HEK293T (cell line): ENCODE results near the gene ADAMTSL2.
A peak's percentile ranks its signal among the peaks of the same experiment; 100 is the strongest.

Experiments
- CTCF ChIA-PET: fragments of 350-600 bp; formaldehyde crosslinking; extraction: SDS; loops from one replicate; lab custom pipeline; 2021; ENCODE audit warnings: antibody characterized with exemption, inconsistent platforms; lab: Yijun Ruan, JAX
- POLR2A ChIA-PET: fragments of 350-600 bp; formaldehyde crosslinking; extraction: SDS; loops from one replicate; lab custom pipeline; 2020; ENCODE audit warnings: antibody characterized with exemption, inconsistent platforms; lab: Yijun Ruan, JAX
- DNase-seq: peaks from one replicate; pipeline ENCODE4 v3.0.0; 2012; ENCODE audit warnings: mixed read lengths; ENCODE audit errors: extremely low spot score
- ARNT ChIP-seq: fragments of 450-650 bp; IDR thresholded peaks from 2 replicates; pipeline ENCODE4 v1.6.1; 2017; ENCODE audit warnings: mild to moderate bottlenecking
- BHLHE40 ChIP-seq: fragments of 450-650 bp; IDR thresholded peaks from 2 replicates; pipeline ENCODE4 v1.6.1; 2016; ENCODE audit warnings: mild to moderate bottlenecking, moderate library complexity, borderline replicate concordance
- CTBP1 ChIP-seq: fragments of 450-650 bp; IDR thresholded peaks from 2 replicates; pipeline ENCODE4 v1.6.1; 2016; ENCODE audit warnings: borderline replicate concordance
- ELF4 ChIP-seq: fragments of 450-650 bp; IDR thresholded peaks from 2 replicates; pipeline ENCODE4 v1.6.1; 2017; ENCODE audit warnings: antibody characterized with exemption
- FOXA1 ChIP-seq: fragments of 450-650 bp; IDR thresholded peaks from 2 replicates; pipeline ENCODE4 v1.6.1; 2016; ENCODE audit warnings: mild to moderate bottlenecking
- FOXK2 ChIP-seq: fragments of 450-650 bp; IDR thresholded peaks from 2 replicates; pipeline ENCODE4 v1.6.1; 2016; ENCODE audit warnings: mild to moderate bottlenecking
- FOXM1 ChIP-seq: fragments of 450-650 bp; IDR thresholded peaks from 2 replicates; pipeline ENCODE4 v1.6.1; 2017; ENCODE audit warnings: mild to moderate bottlenecking, borderline replicate concordance
- HDGF ChIP-seq: fragments of 450-650 bp; IDR thresholded peaks from 2 replicates; pipeline ENCODE4 v1.6.1; 2017; ENCODE audit warnings: antibody characterized with exemption, borderline replicate concordance
- L3MBTL2 ChIP-seq: fragments of 450-650 bp; conservative IDR thresholded peaks from 2 replicates; pipeline ENCODE4 v1.6.1; 2016; ENCODE audit warnings: mild to moderate bottlenecking
- LEF1 ChIP-seq: fragments of 450-650 bp; IDR thresholded peaks from 2 replicates; pipeline ENCODE4 v1.6.1; 2017; ENCODE audit warnings: mild to moderate bottlenecking, borderline replicate concordance
- NFRKB ChIP-seq: fragments of 450-650 bp; IDR thresholded peaks from 2 replicates; pipeline ENCODE4 v1.6.1; 2016; ENCODE audit warnings: mild to moderate bottlenecking, moderate library complexity
- SP1 ChIP-seq: fragments of 450-650 bp; IDR thresholded peaks from 2 replicates; pipeline ENCODE4 v1.6.1; 2017
- SUZ12 ChIP-seq: fragments of 450-650 bp; IDR thresholded peaks from 2 replicates; pipeline ENCODE4 v1.6.1; 2016; ENCODE audit warnings: mild to moderate bottlenecking
- TARDBP ChIP-seq: fragments of 450-650 bp; IDR thresholded peaks from 2 replicates; pipeline ENCODE4 v1.6.1; 2016
- ZNF384 ChIP-seq: fragments of 450-650 bp; IDR thresholded peaks from 2 replicates; pipeline ENCODE4 v1.6.1; 2016
- TF ChIP-seq, protein P1 (sequence below): fragments of 450-650 bp; IDR thresholded peaks from 2 replicates; pipeline ENCODE4 v1.6.1; 2016

Gene ADAMTSL2

DNA sequence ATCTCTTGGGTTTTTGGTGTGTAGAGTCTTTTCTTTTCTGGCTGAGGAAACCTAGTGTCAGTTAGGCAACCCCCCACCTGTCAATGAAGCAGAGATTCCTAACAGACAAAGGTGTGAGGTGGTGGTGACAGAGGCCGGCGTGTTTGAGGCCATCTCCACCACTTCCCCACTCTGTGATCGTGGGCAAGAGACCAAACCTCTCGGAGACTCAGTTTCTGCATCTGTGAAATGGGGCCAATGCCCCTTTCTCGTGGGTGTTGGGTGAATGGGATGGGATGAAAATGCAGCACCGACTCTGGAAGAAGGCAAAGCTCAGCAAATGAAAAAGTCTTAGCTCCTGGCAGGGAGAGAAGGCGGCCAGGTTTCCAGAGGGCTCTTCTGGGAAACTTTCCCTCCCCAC is 73.9 kb downstream of the ADAMTSL2 start:
- CTCF ChIA-PET: no interaction called here
- POLR2A ChIA-PET: no interaction called here
- DNase-seq: no peak

DNA sequence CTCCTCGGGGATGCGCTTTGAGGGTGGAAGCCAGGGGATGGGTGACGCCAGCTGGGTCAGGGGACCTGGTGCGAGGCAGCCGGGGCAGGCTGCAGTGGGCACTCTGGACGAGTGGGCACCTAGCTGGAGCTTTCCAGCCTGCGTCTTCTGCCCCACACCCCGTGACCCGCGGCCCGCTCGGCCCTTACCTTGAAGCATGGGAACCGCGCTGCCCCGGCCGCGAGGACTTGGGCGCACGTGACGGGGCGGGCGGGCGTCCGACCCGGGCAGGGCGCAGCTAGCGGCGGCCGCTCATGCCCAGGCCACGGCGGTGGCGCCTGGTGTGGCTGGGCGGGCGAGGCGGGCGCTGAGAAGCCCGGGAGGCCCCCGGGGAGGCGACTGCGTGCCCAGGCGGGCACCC is 74.4 kb downstream of the ADAMTSL2 start:
- no peak for DNase-seq
- ChIA-PET CTCF (no interaction called here), POLR2A (no interaction called here)
- TF ChIP-seq FOXA1 (no peak), CTBP1 (no peak), ARNT (no peak), BHLHE40 (no peak), ZNF384 (no peak), ELF4 (no peak), HDGF (no peak), L3MBTL2 (no peak), FOXK2 (no peak)

More for the DNA sequence above, 73.9 kb downstream of the ADAMTSL2 start:
- TF ChIP-seq LEF1 (no peak), NFRKB (no peak), SP1 (no peak), ZNF384 (no peak), SUZ12 (no peak), BHLHE40 (no peak), L3MBTL2 (no peak), HDGF (no peak), FOXA1 (no peak), ARNT (no peak), FOXK2 (no peak), ELF4 (no peak), FOXM1 (no peak)
- TF ChIP-seq, protein P1, sequence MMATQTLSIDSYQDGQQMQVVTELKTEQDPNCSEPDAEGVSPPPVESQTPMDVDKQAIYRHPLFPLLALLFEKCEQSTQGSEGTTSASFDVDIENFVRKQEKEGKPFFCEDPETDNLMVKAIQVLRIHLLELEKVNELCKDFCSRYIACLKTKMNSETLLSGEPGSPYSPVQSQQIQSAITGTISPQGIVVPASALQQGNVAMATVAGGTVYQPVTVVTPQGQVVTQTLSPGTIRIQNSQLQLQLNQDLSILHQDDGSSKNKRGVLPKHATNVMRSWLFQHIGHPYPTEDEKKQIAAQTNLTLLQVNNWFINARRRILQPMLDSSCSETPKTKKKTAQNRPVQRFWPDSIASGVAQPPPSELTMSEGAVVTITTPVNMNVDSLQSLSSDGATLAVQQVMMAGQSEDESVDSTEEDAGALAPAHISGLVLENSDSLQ: no peak

DNA sequence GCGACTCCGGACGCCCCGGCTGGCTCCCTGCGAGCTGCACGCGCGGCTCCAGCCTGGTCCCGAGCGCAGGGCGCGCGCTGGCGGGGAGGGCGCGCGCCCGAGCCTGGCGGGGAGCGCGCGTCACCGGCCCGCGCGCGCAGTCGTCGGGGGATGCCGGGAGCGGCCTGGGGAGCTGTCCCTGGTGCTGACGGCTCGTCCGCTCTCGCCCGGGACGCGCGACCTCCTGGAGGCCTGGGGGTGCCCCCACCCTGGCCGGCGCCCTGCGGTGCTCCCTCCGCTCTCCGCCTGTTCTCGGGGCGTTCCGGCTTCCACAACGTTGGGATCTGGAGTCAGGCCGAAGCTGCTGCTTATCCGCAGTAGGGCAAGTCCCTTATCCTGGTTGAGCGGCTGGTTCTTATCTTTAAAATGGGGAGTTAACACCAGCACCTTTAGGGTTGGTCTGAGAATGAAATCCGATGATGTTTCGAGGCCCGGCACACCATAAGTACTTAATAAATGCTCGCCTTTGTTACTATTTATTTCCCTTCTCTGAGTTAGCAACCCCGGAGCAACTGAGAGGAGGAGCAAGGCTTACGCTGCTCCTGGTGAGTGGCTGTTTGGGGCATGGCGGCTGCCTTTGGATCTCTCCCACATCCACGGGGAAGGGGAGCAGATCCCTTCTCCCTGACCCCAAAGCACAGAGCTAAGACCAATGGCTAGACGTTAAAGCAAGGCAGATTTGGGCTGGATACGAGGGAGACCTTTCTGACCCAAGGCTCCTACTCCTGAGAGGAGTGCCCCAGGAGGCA is 75.0 kb downstream of the ADAMTSL2 start, which contains the start of gene FAM163B:
Gene FAM163B (minus strand): TSS at position 79 of the 788 bp plus-strand sequence. CDS start 29,166 bp downstream, outside the sequence.
- no peak for TF ChIP-seq ELF4
- TF ChIP-seq TARDBP: no peak
- no peak for TF ChIP-seq FOXM1
- TF ChIP-seq NFRKB: no peak
- no peak for TF ChIP-seq FOXK2
- TF ChIP-seq LEF1: no peak
- TF ChIP-seq ZNF384: no peak
- no peak for TF ChIP-seq SP1
- no peak for TF ChIP-seq SUZ12
- TF ChIP-seq, protein P1: no peak
- TF ChIP-seq BHLHE40: no peak
- TF ChIP-seq CTBP1: no peak
- no peak for TF ChIP-seq L3MBTL2
- no peak for TF ChIP-seq FOXA1
- TF ChIP-seq ARNT: no peak
- CTCF ChIA-PET: no interaction called here
- DNase-seq: peak; percentile 74
- POLR2A ChIA-PET: no interaction called here

DNA sequence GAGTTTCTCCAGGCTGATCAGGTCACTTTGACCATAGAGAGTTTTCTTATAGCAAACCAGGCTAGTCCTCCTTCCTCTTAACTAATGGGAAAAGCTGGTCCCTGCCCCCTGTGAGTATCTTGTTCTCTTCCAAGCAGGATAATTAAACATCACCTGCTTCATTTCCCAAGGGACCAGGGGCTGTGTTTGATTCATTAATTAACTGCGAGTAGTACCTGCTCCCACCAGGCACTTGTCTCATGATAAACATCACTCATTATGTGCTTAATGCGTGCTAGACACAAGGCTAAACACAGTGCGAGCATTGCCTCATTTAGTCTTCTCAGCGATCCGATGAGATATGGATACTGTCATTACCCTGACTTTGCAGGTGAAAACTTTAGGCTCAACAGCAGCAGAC is 76.3 kb downstream of the ADAMTSL2 start:
- TF ChIP-seq LEF1 (no peak), FOXA1 (no peak), ARNT (no peak), SUZ12 (no peak), TARDBP (no peak), SP1 (no peak), BHLHE40 (no peak), FOXK2 (no peak), CTBP1 (no peak), ELF4 (no peak), L3MBTL2 (no peak), HDGF (no peak)
- no peak for DNase-seq
- ChIA-PET CTCF (no interaction called here), POLR2A (no interaction called here)

DNA sequence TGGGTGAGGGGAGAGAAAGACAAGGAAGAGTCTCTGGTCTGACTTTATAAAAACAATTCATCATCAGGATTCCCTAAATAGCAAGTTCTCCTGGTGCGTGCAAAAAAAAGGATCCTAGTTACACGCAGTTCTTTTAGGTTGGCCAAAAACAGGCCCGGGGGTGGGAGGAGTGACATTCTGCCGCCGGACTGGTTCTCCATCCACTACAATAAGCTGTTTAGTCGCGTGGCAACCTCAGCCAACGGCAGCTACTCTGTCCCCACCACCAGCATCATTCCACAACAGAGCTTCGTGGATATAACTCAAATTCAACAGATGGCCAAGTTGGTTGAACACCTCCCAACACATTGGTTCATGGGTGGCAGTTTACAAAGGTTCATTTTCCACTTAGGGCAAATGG is 77.5 kb downstream of the ADAMTSL2 start:
- ChIA-PET CTCF (no interaction called here), POLR2A (no interaction called here)
- no peak for DNase-seq
- TF ChIP-seq BHLHE40 (no peak), ELF4 (no peak), TARDBP (no peak), ARNT (no peak), NFRKB (no peak), SP1 (no peak), FOXA1 (no peak), CTBP1 (no peak), FOXK2 (no peak)
- TF ChIP-seq, protein P1: no peak

DNA sequence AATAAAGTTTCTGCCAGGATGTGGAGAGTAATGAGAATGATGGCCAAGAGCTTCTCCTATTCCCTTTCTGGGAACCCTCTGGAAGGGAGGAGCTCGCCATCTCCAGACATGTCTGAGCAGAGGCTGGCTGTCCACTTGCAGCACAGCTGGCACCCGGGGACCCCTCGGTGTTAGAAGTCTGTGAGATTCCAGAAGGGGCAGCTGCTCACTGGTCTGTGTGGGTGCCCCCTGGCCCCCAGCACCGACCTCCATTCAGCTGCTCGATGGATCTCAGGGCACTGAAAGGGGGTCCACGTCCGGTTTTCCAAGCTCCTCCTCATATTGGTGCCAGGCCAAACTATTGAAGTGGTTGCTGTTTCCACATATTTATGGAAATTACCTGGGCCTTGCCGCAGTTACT is 78.3 kb downstream of the ADAMTSL2 start:
- TF ChIP-seq ZNF384 (no peak), CTBP1 (no peak), ARNT (no peak), NFRKB (no peak)
- DNase-seq: no peak
- ChIA-PET POLR2A (no interaction called here), CTCF (no interaction called here)
